Hepatic stellate cell (primary cell): ENCODE data around the gene ABCA7.
"Not testable (repeated sequence)": the region's sequence is repeated elsewhere in the genome, so short reads cannot be mapped to it uniquely, and the experiment has no call there.

Experiments
- DNase-seq: peaks from one replicate; pipeline ENCODE4 v3.0.0; 2011; ENCODE audit warnings: low spot score

ABCA7 gene

DNA sequence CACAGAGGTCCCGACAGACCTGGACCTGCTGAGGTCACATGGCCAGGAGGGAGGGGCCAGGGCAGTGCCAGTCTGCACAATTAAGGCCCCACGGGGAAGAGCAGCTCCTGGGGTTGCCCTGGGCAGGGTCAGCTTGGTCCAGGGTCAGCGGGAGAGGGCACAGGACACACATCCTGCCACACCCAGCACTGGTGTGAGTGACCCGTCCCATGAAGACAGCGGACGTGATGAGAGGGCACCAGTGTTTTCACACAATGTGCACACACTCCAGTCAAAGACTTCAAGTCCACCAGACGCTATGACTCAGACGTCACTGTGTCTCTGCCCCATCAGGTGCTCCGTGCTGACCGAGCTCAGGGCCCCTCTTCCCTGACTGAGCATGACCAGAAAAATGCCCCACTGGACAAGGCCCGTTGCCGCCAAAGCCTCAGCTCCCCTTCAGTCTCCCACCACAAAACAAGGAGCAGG is 23.2 kb upstream of the ABCA7 start:
- DNase-seq: peak; percentile 70

DNA sequence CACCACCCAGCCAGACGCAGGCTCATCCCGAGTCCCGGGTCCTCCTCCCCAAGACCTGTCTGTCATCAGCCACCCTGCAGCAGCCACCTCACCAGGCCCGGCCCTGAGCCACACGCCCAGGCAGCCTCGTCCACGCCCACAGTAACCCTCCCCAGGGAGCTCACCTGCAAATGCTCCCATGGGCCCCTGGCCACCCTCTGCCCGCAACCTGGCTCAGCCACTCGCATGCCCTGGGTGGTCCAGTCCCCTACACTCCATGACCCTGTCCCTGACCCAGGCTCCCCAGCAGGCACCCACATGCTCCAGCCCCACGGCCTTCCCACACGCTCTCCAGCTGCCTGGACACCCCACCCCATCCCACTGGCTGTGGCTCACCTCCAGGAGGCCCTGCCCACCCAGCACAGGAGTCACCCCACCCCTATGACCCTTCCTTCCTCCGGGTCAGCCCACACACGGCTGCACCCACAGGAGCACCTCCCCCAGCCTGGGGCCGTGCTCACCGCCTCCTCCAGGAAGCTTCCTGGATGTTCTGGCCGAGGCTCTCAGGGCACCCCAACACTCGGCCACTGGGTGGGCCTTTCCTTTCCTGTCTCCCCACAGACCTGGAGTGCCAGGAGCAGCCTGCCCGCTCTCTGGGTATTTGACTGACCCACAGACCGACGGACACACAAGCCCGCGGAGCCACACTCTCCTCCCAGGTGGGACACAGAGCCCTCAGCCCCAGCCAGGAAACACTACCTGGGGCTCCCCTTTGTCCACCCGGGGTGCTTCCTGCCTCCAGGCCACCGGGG is 22.6 kb upstream of the ABCA7 start:
- no peak for DNase-seq

DNA sequence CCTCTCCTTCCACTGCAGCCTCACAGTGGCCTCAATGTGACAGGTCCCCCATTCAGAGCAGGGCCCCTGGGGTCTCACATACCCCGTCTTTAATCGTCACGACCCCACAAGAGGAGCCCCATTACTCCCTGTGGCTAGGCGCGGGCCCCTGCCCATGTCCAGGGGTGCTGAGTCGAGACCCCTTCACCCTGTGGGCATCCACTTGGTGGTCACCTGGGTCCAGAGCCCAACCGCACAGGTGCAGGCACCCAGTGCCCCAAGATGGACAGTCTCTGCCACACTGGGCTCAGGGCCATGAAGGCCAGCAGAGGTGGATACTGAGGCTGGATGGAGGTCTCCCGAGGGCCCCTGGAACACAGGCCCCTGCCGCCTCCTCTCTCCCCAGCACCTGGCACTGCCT is 22.0 kb upstream of the ABCA7 start:
- no peak for DNase-seq

DNA sequence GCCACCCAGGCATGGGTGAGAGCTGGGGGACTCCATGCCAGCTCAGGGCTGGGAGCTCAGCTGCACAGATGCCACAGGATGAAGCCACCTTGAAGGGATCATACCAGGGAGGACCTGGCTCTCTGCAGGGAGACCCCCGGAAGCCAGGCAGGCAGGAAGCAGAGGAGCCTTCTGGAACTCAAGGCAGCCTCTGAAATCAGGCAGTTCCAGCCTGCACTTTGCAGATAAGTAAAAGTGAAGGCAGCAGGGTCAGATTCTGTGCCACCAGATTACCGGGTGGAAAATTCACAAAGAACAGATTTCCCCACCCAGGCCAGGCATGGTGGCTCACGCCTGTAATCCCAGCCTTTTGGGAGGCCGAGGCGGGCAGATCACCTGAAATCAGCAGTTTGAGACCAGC is 21.5 kb upstream of the ABCA7 start:
- DNase-seq: no peak

DNA sequence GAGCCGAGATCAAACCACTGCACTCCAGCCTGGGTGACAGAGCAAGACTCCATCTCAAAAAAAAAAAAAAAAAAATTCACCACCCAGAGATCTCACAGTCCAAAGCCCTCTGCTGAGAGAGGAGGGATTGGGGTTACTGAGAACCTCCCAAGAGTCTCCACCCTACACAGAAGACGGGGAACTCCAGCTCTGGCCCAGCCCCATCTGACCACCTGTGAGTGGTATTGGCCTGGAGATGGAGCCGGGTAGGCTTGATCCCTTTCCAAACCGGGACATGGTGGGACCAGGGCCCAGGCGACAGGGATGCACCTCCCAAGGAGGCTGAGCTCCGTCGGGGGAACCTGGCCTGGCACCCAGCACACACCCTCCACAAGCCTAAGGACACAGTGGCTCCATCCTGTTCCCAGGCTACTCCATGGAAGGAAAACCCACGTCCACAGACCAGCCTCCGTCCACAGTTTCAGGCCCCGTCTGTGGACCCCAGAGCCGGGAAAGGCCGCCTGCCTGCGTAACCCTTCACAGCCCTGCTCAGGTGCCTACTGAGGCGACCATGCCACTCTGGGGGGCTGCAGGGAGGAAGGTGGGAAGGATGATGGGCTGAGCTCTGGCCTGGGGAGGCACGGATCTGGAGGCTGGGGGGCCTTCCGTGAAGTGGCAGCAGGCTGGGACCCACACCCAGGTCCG is 20.8 kb upstream of the ABCA7 start:
- no peak for DNase-seq

DNA sequence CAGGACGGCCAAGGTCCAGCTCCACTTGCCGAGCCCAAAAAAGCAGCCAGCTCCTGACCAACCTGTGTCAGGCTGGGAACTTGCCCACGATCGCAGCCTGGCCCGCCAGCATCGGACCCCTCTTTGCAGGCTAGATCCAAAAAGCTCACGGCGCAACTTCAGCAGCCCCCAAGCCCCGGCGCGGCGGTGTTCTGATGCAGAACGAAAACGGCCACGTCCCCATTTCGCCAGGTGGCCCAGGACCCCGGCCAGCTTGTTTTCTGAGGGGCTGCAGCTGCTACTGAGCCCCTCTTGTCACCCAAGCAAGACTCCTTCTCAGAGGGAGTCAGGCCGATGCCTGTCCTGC is 20.3 kb upstream of the ABCA7 start:
- DNase-seq: no peak

DNA sequence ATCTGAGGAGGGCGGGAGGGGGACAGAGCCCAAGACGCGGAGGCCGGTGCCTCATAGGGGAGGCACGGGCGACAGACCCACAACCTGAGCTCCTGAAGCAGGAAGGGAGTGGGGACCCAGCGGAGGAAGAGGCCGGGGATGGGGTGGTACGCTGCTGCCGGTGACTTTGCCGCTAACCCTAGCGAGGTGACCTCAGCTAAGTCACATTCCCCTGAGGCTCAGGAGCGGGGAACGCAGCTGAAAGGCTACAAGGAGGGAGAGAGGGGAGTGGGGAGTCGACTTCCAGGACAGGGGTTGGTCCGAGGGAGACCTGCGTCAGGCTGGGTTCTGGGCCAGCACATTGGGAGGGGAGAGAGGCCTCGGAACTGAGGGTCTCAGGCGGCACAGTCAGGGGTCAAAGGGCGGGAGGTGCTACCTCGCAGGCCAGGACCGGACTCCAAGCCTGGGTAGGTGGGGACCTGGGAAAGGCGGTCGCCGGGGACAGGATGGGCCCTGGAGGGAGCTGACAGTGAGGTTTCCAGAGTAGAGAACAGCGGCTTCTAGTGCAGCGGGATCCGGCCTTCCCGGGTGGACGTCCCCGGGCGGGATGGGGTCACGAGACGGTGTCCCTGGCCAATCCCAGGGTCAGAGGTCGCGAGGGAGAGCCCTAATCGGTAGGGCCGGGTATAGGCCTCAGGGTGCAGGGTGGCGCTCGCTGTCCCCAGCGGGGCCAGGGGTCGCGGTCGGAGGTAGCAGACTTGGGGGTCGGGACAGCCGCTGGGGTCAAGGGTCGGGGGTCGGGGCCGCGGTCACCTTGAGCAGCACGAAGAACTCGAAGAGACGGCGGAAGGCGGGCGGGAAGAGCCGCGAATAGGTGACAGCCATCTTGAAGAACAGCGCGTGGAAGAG is 19.7 kb upstream of the ABCA7 start:
- no peak for DNase-seq

DNA sequence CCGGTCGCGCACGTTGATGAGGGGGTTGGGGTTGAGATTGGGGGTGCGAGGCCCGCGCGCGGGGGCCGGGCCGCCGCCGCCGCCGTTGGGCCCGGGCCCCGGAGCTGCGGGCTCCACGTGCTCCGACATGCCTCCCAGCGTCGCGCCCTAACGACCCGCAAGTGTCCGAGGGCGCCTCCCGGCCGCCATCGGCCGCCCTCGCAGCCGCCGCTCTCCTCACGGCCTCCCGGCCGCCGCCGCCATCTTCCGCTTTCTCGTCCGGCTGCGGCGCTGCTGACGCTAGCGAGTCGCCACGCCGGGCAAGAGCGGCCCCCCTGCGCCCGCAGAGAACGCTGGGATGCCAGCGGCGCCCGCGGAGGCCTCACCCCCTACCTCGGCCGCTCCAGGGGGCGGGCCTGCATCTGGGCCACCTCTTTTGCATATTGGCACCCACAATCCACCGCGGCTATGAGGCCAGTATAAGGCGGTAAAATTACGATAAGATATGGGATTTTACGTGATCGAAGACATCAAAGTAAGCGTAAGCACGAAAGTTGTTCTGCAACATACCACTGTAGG is 19.0 kb upstream of the ABCA7 start, which contains the start of gene TMEM259:
Gene TMEM259, minus strand, starts transcription at position 256 of the 558 bp plus-strand sequence. Its CDS starts 127 bp downstream, at position 129.
- DNase-seq: peak; percentile 97

DNA sequence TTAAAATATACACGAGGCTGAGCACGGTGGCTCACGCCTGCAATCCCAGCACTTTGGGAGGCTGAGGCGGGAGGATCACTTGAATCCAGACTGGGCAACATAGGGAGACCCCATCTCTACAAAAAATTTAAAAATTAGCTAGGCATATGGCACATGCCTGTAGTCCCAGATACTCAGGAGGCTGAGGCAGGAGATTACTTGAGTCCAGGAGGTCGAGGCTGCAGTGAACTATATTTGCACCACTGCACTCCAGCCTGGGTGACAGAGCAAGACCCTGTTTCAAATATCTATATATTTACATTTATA is 16.1 kb upstream of the ABCA7 start:
- not testable (repeated sequence) for DNase-seq

DNA sequence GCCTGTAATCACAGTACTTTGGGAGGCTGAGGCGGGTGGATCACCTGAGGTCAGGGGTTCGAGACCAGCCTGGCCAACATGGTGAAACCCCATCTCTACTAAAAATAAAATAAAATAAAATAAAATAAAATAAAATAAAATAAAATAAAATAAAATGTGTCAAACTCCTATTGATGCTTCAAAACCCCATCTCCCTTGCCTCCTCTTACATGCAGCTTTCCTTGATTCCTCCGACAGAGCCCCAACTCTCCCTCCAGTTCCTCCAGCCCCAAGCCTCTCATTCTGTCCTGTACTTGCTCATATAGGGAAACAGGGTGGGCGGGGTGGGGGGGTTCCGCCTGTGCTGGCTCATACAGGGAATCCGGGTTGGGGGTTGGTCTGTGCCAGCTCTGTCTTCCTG is 14.8 kb upstream of the ABCA7 start:
- DNase-seq: not testable (repeated sequence)

DNA sequence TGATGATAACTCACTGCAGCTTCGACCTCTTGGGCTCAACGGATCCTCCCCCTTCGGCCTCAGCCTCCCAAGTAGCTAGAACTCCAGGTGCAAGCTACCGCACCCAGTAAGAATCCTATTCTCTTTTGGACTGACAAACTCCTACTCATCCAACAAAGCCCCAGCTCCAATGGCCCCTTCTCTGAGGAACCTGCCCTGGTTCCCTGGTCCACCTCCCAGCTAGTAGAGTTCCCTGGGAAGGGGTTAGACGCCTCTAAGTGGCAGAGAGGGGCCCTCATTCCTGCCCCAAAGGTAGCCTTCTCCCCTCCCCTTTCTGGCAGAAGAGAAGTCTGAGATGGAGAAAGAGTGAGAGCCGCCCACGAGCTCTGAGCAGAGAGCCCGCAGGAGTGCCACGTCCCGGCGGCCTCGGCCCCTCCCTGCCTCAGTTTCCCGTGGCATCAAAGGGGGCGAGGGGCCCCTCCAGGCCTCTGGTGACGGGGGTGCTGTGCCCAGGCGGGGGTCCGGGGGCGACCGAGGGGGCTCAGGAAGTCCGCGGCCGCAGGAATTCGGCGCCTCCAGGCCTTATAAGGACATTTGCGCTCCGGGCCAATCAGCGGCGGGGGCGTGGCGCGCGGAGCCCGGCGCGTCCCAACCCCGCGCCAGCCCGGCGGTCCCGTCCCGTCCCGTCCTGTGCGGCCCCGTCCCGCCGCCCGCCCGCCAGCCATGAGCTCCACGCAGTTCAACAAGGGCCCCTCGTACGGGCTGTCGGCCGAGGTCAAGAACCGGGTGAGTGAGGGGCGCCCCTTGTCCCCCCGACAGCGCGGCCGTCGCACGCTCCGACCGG is 13.7 kb upstream of the ABCA7 start, which contains the start of gene CNN2:
Gene CNN2, plus strand, starts transcription at position 649 of the 823 bp plus-strand sequence. Its CDS starts 54 bp downstream, at position 703.
- peak; percentile 93 for DNase-seq

DNA sequence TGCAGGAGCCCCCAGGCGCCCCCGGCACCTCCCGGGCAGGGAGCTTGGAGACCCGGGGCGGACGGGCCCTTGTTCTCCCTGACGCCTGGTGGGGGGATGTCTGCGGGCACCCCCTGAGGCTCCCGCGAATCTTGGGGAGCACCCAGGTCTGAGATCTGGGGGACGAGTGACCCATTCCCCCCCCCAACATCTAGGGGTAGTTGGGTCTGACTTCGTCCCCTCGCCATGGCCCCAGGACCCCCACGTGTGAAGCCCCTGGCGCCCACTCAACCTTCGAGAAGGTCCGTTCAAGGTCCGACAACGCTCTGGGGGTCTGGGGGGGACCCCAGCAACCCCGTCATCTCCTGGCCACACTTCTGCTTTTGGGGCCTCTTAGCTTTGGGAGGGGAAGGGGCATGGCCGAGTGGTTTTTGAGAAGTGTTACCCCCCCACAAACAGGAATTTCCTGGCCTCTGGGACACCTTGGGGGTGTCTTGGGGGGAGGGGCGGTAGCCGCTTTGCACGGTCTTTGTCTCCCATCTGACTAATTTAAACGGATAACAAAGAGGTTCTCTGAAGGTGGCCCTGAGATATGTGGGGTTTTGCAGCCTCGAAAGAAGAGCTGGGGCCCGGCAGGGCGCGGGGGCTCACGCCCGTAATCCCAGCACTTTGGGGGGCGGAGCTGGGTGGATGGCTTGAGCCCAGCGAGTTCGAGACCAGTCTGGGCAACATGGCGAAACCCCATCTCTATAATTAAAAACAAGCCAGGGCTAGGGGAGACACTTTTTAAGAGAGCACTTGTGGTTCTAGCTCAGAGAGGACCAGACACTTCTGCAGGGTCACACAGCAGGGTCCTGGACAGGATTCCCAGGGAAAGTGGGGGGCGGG is 12.9 kb upstream of the ABCA7 start:
- DNase-seq: no peak

DNA sequence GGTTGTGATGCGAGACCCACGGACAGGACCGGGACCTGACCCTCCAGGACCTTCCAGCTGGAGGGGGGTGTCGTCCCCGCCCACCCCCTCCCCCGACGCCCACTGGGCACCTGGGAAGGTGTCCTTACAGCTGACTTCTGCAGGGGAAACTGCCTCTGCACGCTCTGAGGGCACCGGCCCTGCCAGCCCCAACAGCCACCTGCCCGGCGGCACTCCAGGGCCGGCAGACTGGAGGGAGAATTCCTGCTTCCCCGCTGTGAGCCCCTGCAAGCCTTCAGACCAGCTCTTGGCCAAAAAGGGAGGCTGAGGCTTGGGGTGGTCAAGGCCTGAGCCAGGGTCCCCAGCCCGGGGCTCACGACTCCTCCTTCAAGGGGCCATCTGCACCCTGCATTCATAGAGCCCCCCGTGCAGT is 12.3 kb upstream of the ABCA7 start:
- no peak for DNase-seq

DNA sequence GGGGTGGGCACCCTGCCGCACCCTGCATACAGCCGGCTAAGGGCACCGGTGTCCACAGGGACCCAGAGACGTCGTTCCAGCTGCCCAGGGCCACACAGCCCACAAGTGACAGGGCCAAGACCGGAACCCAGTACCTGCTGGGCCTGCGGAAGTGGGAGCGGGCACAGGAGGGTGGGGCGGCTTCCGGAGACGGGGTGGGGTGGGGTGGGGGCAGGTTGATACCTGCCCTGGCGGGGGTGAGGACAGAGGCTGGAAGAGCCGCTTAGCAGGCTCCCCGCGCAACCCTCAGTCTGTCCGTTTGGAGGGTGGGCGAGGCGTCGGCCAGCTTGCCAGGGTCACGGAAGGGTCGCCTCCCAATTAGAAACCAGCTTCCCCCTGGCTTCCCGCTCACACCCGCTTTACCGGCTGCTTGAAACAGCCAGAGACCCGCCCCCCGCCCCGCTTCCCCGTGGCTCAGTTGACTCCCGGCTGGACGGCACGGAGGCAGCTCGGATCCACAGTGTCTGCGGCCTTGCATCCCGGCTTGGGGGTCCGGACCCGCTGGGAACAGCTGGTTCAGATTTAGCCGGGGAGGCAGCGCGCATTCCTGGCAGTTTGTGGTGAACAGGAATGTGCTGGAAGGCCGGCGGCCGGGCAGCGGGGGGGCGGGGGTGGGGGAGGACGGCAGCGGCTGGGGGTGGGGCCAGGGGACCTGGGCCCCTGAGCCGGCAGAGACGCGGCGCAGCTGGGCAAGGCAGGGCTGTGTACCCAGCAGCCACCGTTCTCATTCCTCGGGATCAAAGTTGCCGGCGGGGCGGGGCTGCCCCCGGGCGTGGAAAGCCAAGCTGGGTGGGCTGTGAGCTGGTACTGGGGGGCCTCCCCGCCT is 11.6 kb upstream of the ABCA7 start:
- peak; percentile 98 for DNase-seq

DNA sequence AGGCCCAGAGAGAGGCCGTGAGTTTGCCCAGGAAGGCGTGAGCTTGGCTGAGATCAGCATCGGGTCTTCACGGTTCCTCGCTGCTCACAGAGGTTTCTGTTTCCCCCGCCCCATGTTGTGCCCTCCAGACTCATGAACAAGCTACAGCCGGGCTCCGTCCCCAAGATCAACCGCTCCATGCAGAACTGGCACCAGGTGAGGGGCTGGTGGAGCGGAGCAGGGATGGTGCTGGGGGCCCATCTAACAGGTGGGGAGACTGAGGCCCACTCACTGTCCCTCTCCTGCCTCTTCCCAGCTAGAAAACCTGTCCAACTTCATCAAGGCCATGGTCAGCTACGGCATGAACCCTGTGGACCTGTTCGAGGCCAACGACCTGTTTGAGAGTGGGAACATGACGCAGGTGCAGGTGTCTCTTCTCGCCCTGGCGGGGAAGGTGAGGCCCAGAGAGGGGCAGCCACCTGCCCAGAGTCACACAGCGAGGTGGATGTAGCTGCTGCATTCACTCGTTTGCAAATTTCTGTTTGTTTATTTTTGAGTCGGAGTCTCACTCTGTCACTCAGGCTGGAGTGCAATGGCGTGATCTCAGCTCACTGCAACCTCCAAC is 7.5 kb upstream of the ABCA7 start:
- DNase-seq: no peak

DNA sequence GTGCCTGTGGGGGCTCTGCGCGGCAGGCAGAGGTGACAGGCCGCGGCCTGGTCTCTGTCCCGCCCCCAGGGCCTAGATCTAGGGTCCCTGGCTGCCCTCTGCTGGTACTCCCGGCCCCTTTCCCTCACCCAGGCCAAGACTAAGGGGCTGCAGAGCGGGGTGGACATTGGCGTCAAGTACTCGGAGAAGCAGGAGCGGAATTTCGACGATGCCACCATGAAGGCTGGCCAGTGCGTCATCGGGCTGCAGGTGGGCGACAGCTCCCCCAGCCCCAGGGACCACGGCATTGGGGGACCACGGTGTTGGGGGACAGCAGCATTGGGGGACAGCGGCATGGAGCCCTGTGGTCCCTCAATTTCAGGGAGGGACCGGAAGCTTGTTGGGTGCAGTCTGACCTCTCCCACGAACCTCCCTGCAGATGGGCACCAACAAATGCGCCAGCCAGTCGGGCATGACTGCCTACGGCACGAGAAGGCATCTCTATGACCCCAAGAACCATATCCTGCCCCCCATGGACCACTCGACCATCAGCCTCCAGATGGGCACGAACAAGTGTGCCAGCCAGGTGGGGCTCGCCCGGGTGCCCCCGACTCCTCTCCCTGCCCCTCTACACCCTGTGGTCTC is 3.8 kb upstream of the ABCA7 start:
- no peak for DNase-seq

DNA sequence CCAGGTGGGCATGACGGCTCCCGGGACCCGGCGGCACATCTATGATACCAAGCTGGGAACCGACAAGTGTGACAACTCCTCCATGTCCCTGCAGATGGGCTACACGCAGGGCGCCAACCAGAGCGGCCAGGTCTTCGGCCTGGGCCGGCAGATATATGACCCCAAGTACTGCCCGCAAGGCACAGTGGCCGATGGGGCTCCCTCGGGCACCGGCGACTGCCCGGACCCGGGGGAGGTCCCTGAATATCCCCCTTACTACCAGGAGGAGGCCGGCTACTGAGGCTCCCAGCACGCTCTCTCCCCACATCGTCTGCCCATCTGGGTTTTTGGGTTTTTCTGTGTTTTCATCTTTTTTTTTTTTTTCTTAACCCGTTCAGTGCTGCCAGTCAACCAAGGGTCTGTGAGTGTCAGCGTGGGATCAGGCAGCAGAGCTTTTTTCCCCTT is 2.3 kb upstream of the ABCA7 start:
- DNase-seq: no peak

DNA sequence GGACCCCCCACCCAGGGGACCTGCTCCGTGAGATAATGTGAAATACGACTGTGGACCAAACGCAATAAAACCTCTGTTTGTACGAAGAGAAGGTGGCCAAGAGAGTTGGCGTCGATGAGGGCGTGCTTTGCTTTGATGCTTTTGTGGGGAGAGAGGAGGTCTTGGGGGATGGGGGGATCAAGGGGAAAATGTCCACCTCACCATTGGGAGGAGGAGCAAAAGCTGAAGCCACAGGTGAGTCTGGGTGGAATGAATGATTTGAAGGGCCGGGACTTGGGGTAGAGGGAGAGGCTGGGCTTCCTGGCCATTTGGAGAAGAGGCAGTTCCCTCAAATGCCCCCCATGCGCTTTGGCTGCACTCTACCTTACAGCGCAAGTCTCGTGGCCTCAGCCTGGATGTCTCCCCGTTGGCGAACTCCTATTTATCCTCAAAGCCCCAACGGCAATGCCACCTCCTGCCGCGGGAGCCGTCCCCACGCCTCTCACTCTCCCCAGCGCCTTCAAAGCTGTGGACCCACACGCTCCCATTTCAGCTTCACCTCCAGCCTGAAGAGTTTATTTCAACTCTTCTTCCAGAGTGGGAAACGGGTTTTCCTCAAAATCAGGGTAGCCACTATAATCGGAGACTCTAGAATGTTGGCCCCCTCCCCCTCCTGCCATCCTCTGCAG is 795 bp upstream of the ABCA7 start:
- DNase-seq: no peak
